ENCODE data around the gene ACKR1. TPM values are rescaled to one million over a fixed set of nuclear protein-coding genes. Genes with fewer than 3 reads are reported as not detected.

The ACKR1 gene
- total RNA-seq, 3 donors from 2014 or later (not counting 1 experiment from before 2014, with no cell fraction given), result not detected

- no peaks in the 10 kb centered on the region for H3K27me3 ChIP-seq (ENCODE audit: control insufficient read depth, insufficient read depth, low read length)
- H3K36me3 ChIP-seq (ENCODE audit: control insufficient read depth, insufficient read depth, low read length), result no peaks in the 10 kb centered on the region
- Mint-ChIP-seq H3K27me3 (ENCODE audit: low read depth in 2 of 2) (peaks cover 15 to 21% of the 10 kb centered on the region in 2 donors), H3K4me1 (no peaks in the 10 kb centered on the region), H3K9me3 (no peaks in the 10 kb centered on the region), H3K27ac (no peak overlapping the region), H3K36me3 (no peaks in the 10 kb centered on the region), H3K4me3 (no peak overlapping the region)
- no peak for TF ChIP-seq CTCF (IDR thresholded peaks at IDR 0.05)
- DNase-seq, result no peak
- H3K9me3 ChIP-seq (ENCODE audit: control insufficient read depth, insufficient read depth, low read length), result no peaks in the 10 kb centered on the region
- 40% methylated on average over 1 of the region's 2 CpGs for WGBS (ENCODE audit: insufficient coverage)
- intact Hi-C loops (cut with micrococcal nuclease), result no loop called here
- no peak overlapping the region for H3K27ac ChIP-seq (ENCODE audit: low read length)
- H3K4me3 ChIP-seq (ENCODE audit: low read length), result no peak overlapping the region
- ATAC-seq, result no peak
- H3K4me1 ChIP-seq (ENCODE audit: control insufficient read depth, insufficient read depth, low read length), result no peaks in the 10 kb centered on the region
Measured at GRCh38 chr1:159228554-159228953, 23.9 kb downstream of the ACKR1 start.

DNA sequence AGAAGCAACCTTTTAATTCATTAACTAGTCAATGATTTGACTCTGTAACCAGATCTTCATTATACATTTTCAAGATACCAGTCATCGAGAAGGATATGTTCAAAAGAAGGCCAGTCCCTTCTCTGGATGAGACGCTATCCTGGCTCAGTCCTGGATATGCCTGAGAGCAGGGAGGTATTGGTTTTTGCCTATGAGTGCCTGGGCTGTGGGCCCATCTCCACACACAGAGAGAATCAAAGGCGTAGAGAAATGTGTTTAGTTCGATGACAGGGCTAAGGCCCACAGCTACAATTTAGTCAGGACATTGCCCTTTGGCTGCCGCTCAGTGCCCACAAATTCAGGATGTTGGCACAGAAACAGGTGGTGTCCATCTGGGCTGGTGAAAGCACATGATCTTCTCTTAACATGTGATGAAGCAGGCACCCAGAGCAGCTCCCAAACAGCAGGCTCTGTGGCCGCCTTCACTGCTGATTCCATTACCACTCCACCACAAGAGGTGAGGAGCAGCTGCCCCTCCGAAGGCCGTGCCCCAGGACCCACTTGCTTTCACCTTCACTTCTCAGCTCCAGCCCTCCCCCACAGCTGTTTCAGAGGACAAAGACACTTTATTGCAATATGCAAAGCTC lies 24.7 kb downstream of the ACKR1 start:
- DNase-seq, result no peak
- intact Hi-C loops (cut with micrococcal nuclease), result no loop called here
- Histone ChIP-seq H3K27me3 (ENCODE audit: control insufficient read depth, insufficient read depth, low read length) (no peaks in the 10 kb centered on the region), H3K4me1 (ENCODE audit: control insufficient read depth, insufficient read depth, low read length) (no peaks in the 10 kb centered on the region), H3K36me3 (ENCODE audit: control insufficient read depth, insufficient read depth, low read length) (no peaks in the 10 kb centered on the region), H3K27ac (ENCODE audit: low read length) (no peak overlapping the region), H3K4me3 (ENCODE audit: low read length) (no peak overlapping the region), H3K9me3 (ENCODE audit: control insufficient read depth, insufficient read depth, low read length) (no peaks in the 10 kb centered on the region)
- 89% methylated on average over 8 of the region's 8 CpGs for WGBS (ENCODE audit: insufficient coverage)
- H3K27ac Mint-ChIP-seq, result no peak overlapping the region
- ATAC-seq, result no peak
- H3K4me1 Mint-ChIP-seq, result no peaks in the 10 kb centered on the region
- H3K36me3 Mint-ChIP-seq, result no peaks in the 10 kb centered on the region
- H3K27me3 Mint-ChIP-seq (ENCODE audit: low read depth in 2 of 2), result peaks cover 14 to 15% of the 10 kb centered on the region in 2 donors
- no peak for TF ChIP-seq CTCF (IDR thresholded peaks at IDR 0.05)
- no peak overlapping the region for H3K4me3 Mint-ChIP-seq
- no peaks in the 10 kb centered on the region for H3K9me3 Mint-ChIP-seq

- no peak for DNase-seq
- Mint-ChIP-seq H3K27ac (no peak overlapping the region), H3K4me3 (no peak overlapping the region), H3K9me3 (no peaks in the 10 kb centered on the region), H3K4me1 (no peaks in the 10 kb centered on the region), H3K27me3 (ENCODE audit: low read depth in 2 of 2) (peaks cover 13 to 15% of the 10 kb centered on the region in 2 donors), H3K36me3 (no peaks in the 10 kb centered on the region)
- no peaks in the 10 kb centered on the region for H3K9me3 ChIP-seq (ENCODE audit: control insufficient read depth, insufficient read depth, low read length)
- no peaks in the 10 kb centered on the region for H3K27me3 ChIP-seq (ENCODE audit: control insufficient read depth, insufficient read depth, low read length)
- H3K36me3 ChIP-seq (ENCODE audit: control insufficient read depth, insufficient read depth, low read length), result no peaks in the 10 kb centered on the region
- no peak overlapping the region for H3K27ac ChIP-seq (ENCODE audit: low read length)
- H3K4me3 ChIP-seq (ENCODE audit: low read length), result no peak overlapping the region
- intact Hi-C loops (cut with micrococcal nuclease), result no loop called here
- H3K4me1 ChIP-seq (ENCODE audit: control insufficient read depth, insufficient read depth, low read length), result no peaks in the 10 kb centered on the region
- TF ChIP-seq CTCF (IDR thresholded peaks at IDR 0.05), result no peak
- ATAC-seq, result no peak
- WGBS (ENCODE audit: insufficient coverage), result 42% methylated on average over 1 of the region's 1 CpG
Measured at GRCh38 chr1:159229896-159230295, 25.2 kb downstream of the ACKR1 start.
